Fibroblast of upper back skin (primary cell): ENCODE measurements around the gene ZC3H12C.

Source experiments
- DNase-seq: peaks from one replicate; pipeline ENCODE4 v3.0.0-alpha.2; 2013

Gene ZC3H12C

DNA sequence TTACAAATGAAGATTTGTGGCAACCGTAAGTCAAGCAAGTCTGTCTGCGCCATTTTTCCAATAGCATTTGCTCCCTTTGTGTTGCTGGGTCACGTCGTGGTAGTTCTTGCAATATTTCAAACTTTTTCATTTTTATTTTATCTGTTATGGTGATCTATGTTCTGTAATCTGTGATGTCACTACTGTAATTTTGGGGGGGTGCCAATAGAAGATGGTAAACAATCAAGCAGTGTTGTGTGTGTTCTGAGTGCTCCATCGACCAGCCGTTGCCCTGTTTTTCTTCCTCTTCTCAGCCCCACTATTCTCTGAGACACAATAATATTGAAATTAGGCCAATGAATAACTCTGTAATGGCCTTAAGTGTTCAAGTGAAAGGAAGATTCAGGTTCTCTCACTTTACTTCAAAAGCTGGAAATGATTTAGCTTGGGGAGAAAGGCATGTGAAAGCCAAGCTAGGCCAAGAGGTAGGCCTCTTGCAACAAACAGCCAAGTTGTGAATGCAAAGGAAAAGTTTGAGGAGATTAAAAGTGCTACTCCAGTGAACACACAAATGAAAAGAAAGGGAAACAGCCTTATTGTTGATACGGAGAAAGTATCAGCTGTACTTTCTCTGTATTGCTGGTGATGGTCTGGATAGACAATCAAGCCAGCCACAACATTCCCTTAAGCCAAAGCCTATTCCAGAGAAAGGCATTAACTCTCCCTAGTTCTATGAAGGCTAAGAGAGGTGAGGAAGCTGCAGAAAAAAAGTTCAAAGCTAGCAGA, 7.5 kb downstream of the ZC3H12C start:
- DNase-seq: no peak

DNA sequence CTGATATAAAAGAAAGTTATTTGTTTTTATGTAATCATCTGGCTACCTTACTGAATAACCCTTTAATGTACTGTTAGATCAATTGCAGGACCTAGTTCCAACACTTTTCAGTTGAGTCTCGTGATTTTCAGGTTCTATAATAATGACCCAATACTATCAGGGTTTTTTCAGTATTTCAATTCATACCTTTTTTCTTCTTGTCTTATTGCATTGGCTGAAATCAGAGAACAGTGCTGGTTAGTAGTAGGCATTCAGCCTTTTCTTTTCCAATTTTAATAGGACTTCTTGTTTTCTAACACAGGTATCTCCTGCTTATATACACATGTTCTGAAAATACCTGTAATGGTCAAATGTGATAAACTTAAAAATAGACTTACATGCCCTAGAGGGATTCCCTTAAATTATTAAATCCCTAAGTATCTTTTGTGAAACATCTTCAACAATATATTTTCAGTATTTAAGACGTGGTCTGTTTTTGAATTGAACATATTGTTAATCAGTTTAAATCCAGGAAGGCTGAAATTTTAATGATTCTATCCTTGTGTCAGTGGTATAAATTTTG, 13.6 kb downstream of the ZC3H12C start:
- DNase-seq: no peak

DNA sequence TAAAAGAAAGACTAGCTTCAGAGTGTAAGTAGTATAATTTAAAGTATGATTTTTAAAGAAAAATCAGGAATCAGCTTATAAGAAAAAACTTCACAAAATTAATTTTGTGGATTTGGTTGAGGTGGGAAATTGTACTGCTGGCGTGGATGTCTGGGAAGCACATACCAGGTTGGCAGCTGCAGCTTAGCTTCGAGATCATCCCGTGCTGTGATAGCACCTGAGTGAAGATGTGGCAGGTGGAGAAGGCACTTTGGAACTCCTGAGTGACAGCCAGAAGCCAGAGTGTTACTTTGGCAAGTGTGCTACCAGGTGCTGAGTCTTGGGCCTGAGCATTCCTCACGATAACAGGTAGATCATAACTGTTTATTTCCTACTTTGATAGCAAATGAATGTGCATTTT, 17.7 kb downstream of the ZC3H12C start:
- no peak for DNase-seq

DNA sequence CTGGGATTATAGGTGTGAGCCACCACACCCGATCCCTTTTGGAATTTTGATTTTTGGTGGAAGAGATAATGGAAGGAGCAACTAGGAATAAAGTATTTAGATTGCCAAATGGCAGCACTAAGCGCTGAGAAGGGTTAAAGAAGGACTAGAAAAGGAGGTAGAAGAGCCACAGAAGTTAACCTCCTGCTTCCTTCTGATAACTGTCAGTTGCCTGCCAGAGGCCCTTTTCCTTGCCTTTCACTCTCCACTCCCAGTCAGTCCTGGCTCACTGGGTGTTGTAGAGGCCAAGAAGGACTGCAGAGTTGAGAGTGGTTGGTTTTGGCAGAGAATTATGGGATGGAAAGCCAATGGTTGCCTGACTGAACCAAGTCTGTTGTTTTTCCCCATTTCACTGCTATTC, 19.3 kb downstream of the ZC3H12C start:
- DNase-seq: no peak

DNA sequence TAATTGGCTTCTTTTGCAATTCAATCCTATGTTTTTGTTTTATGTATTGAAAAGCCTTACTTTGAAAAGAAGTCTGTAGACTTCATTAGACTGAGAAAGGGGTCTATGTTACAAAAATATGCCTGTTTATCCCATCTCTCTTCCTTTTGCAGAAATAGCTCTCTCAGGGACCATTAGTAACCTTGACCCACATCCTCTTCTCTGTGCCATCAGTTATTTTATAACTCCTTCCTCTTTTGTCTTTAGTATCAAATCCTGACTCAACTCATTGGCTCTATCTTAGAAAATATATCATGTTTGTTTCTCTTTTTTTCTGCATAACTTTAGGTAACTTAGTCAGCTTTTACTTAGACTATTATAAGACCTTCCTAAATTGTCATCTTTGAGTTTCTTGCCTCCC, 20.3 kb downstream of the ZC3H12C start:
- no peak for DNase-seq

DNA sequence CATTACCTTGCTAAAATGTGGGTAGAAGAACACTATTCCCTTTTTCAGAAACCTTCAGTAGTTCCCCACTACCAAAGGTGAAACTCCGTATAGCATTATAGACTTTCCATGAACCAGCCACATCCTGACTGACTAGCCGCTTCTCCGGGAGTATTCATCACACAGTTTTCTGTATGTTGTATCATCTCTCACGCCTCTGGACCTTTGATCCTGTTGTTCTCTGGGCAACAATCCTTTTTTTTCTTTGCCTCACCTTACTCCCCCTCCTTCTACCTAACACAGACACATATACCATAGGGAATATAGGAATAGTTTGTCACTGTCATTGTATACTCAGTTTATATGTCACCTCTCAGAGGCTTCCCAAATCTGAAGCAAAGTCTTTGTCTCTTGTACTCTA, 20.8 kb downstream of the ZC3H12C start:
- DNase-seq: no peak

DNA sequence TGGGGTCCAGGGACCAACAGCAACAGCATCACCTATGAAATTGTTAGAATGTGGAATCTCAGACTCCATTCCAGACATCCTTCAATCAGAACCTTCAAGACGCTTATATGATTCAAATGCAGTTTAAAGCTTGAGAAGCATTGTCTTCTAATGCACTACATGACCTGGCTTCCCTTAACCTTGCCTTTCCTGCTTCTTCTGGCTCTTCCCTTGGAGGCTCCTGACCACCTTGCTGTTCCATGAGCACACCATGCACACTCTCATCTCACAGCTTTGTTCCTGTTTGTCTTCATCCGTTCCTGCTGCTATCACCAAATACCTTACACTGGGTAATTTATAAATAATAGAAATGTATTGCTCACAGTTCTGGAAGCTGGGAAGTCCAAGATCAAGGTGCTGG, 26.1 kb downstream of the ZC3H12C start:
- no peak for DNase-seq

DNA sequence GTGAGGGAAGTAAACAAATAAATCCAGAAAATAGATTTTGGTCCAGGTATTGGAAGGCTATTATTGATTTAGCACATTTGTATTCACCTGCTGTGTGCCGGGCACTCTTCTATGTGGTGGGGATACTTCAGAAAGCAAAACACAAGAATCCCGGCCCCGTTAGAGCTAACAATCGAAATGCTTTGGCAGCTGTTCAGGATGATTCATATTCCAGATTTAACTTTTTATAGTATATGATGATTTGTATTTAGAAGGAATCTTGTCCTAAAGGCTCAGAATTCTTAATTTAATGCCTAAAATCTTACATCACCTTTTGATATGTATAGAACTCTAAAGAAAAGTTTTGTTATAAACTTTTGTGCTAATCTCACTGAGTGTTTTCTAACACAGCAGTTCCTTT, 28.0 kb downstream of the ZC3H12C start:
- peak; percentile 84 for DNase-seq

DNA sequence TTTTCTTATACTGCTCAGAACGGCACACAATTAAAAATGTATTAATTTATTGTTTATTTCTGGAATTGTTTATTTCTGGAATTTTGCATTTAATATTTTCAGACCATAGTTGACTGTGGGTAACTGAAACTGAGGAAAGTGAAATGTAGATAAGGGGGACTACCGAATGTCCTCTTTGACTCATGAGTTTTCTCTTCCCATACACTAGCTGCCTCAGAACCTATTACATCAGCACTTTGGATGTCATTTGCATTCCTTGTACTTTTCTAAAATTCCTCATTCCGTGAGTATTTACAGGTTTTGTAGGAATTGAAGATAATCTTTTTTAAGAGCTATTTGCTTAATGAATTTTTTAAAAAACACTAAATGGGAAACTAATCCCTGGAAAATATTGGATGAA, 29.8 kb downstream of the ZC3H12C start:
- DNase-seq: peak; percentile 63

DNA sequence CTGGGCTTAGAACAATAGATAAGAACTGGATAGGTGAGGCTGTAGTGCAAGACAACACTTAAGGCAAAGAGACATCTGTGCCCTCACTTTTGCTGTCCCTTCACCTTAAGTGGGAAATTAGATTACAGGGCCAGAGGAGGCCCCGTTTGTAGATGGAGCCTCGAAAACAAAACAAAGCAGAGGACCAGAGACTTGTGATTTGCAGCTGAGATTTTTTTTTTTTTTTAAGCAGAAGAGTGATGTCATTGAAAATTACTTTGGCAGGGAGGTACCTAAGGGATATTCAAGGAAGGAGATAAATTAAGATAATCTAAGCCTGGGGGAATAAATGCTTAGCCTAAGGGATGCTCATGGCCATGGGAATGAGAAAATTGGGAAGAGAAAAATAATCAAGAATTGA, 31.4 kb downstream of the ZC3H12C start:
- no peak for DNase-seq

DNA sequence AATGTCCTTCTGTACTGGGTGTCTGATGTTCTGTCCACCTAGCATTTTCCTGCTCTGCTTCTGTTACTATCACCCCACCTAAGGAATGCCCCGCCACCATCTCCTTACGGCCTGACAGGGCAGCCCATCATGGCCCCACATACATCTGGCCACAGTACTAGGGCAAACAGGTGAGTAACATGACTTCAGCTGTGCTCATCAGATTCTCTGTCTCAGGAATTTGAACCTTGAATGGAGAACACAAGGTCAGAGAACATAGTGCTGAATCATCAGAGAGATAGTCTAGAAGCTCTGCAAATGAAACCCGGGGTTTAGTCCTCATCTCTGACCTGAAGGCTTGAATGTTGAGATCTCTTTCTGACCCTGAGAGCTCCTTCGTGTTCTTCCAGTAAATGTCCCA, 32.4 kb downstream of the ZC3H12C start:
- peak; percentile 44 for DNase-seq

DNA sequence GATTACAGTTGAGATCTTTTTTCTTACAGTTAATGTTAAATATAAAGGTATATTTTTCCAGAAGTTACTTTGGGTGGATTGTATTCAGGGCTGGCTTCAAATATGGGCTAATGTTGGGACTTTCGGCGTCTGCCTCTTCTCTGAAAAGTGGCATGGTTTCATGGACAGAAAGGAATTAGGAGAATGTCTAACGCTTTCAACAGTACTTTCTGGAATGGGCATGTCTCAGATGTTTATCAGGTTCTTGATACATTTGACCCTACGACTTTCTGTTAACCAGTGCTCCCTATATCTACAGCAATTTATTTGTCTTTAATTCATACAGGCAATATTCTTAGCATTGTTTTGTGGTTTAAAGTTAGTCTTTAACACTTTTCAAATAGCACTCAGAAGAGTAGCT, 33.7 kb downstream of the ZC3H12C start:
- DNase-seq: no peak

DNA sequence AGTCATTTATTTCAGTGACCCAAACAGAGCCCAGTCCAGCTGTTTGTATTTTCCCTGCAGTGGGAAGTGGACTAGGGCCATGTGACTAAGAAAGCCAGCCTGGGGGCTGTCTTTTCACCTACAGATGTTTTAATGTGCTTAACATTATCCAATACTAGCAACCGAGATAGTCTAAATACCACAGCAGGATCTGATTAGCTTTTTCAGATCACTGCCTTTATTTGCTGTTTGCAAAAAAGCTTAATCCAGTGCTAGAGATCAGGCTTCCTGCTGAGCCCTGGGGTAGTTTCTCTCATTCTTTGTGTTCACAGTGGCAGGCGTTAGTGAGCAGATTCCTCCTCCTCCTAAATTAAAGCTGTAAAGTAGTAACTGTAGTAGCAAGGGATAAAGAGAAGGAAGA, 35.0 kb downstream of the ZC3H12C start:
- peak; percentile 54 for DNase-seq

DNA sequence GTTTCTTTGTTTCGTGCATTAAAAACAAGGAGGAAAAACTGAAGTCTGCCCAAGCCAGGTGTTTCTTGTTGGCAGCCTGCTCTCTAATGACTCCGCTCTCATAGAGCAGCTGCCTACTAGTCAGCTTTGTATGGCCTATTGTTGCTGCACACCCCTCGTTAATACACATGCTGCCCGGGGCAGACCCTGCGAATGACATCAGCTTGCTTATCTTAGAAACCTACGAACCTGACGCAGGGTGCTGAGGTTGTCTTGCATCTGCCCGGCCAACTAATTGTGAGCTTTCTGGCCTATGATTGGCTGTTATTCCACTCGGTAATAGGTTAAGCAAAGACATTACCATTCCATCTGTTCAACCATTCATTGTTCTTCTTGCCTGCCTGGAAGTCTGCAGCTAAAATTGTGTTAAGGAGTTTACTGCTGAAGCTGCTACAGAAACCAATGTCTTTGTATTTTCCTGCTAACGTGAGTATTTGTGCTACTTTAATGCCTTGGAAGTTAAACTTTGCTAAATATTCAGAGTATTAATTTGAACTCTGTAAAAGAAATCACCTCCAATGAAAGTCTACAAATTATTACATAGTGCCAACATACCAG, 37.5 kb downstream of the ZC3H12C start:
- no peak for DNase-seq

DNA sequence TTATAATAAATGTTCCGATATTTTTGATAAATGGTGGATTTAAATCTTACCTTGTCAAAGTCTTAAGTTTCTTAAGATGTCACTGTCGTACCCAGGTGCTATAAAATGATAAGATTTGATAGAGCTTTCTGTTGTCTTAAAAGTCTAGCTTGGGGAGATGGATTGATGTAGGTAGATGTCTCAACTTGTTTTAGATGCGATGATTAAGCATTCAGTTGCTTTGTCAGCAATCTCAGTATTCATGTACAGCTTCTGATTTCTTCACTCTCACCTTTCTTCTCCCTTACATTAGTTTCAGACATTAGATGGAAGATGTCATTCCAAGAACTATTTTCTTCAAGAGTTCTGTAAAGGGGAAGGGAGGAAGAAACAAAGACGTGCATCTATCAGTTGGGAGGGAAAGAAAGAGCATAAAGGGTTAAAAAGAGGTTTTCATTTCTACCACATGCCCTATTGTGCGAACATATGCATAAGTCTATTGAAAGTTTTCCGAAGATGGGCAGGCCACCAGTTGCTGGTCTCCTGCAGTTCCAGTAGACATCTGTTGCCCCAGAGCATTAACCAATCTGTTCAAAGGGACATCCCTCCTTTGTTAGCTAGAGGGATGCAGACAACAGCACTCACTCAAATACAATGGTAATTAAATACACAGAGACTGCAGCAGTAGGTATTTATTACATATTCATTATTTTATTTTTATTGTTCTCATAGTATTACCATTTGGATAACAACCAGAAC, 38.4 kb downstream of the ZC3H12C start:
- no peak for DNase-seq

DNA sequence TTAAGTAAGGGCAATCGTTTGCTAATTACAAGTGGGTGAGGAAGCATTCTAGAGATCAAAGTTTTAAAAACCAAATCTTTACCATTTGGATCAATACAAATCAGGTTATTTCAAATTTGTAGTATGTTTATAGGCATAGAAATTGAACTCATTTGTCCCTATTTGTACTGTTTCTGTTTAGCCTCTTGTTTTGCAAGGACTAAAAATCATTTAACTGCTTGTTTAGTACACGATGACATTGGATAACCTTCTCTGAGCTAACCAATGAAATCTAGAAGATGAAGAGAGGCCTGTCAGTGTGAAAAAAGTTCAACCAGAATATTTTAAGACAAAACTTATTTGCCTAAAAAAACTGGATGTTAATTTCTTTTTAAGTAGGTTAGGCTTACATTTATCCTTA, 40.0 kb downstream of the ZC3H12C start:
- DNase-seq: no peak

DNA sequence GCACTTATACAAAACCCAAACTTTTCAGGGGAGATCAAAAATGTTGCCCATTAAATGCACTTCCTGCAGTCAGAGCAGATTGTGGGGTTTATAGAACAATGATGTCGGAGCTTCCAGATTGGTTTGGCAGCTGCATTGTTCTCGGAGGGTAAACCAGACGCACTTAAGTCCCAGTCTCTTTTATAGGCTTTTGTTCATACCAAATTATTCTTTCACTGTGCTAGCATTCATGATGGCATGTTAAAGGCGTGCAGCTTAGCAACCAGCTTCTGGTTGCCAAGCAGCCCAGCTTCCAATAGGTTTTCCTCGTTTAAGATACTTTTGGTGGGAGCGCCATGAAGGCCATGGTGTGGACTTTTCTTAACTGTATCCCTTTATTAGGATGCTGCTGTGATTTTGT, 40.9 kb downstream of the ZC3H12C start:
- DNase-seq: no peak

DNA sequence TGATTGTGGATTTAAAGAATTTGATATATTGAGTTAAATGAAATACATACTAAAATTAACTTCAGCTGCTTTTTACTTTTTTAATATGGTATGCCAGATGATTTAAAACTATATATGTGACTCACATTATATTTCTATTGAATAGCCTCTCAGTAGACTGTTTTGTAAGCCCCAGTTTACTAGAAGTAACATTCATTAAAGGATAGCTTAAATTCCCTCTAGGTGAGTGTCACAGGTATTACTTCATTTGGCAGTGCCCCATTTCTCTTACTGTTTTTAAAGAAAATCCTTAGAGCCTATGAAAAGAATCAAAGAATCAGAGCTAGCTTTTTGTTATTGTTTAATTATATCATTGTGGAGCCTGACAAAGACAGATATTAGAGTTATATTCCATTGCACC, 48.6 kb downstream of the ZC3H12C start:
- DNase-seq: no peak

DNA sequence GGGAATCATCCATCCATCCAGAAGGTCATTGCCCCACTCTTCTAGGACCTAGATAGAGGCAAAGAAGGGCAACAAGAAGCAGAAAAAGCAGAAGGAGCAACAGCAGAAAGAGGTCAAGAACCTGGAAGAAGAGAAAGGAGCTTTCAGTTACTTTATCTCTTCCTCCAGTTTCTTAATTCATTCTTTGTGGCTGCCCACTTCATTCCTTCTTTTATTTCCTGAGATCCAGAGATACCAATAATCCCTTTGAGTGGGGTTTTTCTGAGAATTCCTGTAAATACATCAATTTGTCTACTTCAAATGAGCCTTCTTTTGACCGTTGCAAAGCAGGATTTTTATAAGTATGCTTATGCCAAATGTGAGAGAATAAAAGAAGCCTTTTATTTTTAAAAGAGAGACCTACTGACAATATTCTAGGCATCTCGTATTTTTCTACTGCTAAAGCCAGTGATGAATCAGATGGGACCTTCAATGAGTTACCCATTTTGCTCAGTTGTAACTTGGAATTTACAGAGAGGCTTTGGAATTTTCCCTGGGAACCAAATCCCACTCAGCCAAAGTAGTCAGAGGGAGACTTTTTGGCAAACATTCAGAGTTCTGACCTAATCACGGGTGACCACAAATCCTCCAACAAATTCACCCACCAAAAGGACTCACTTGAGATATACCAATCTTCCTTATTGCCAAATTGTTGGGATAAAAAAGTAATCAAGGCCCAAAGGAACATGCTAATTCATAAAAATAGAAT, 54.9 kb downstream of the ZC3H12C start:
- peak; percentile 86 for DNase-seq

DNA sequence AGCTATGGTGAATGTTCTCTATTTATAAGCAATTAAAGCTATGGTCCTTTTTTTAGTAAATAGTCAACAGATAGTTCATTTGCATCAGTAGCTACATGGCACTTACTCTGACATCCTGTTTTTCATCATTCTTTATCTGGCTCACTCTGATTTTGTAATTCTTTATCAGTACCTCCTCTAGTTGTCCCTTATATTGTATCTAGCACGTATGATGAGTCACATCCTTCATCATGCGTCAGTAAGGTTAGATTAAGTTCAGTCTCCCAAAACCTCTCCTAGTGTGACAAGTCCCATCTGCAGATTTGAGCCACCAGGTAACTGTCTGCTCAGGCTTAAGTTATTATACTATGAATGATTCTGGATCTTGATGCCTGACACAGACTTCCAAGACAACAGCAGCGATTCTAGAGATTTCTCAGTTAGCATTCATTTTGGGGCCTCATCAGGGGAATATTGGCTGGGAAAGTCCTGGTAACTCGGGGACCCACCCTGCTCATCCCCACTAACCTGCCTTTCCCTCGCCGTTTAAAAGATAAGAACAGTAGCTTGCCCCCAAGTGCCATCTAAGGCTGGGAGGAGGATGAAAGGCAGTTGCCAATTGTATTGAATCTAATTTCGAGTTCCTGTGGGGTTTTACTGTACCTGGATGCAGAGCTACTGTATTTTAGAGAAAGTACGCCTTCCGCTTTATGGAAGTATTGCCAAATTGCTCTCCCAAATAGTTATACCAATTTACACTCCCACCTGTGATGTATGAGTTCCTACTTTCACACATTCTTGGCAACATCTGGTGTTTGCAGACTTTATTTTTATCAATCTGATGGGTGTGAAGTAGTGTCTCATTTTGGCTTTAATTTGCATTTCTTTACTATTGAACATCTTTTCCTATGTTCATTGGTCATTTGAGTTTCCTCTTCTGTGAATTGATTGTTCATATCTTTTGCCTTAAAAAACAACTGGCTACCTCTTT, 55.9 kb downstream of the ZC3H12C start:
- DNase-seq: peak; percentile 47

DNA sequence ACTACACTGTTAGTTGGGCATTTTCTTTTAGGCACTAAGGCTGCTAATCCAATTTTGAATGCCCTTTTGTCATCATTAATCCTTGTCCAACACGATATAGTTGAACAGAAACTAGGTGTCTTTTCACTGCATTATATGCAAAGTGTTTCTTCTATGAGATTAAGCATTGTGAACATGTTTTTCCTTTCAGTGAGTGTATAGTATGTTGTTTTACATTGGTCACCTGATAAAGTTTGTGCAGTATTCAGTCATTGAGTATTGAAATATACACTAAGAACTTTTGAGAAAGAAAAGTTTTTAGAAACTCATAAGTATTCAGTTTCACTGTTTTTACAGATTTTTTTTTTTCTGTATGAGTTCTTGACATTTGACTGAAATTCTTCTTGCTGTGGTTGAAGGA, 59.0 kb downstream of the ZC3H12C start:
- DNase-seq: no peak

DNA sequence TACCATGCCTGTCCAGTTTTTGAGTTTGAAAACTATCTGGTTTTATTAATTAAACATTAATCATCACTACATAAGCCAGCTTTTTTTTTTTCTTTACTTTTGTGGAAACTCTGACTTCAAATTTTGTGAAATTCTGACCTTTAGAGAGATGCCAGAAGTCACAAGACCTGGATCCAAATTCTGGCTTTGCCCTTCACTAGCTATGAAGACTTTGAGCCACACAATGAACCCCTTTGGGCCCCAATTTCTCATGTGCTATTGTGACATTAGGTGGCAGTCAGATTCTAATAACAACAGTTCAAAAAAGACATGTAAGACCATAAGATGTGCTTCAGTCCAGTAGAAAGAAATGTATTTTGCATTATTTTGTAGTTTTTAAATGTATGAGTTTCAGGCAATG, 60.3 kb downstream of the ZC3H12C start:
- no peak for DNase-seq
